GM18909 (cell line): Measurements from ENCODE around the gene F2RL1.
"Not testable (repeated sequence)": the region's sequence is repeated elsewhere in the genome, so short reads cannot be mapped to it uniquely, and the experiment has no call there.

Experiments used
- ATAC-seq: cut with Tn5 transposase; IDR thresholded peaks from one replicate; pipeline ENCODE4 v1.9.1; 2021; ENCODE audit warnings: mild to moderate bottlenecking; ENCODE audit not compliant: unreplicated experiment, poor library complexity

F2RL1 gene

DNA sequence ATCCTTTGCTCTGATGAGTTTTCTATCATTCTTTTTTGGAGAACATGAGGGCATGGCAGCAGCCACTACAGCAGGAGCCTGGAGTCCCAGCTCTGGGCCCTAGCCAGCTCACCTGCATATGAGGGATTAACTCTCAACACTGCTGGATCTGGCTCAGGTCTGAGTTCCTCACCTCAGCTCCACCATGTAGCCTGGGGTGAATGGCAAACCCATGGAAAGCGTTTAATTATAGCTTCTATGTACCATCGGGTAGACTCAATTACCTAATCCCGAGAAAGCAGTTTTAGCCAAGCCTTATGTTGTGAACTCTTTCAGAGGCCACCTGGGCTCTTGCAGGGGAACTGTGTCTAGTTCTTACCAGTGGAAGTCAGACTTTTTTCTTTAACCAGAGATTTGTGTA, 27.1 kb downstream of the F2RL1 start:
- no peak for ATAC-seq

DNA sequence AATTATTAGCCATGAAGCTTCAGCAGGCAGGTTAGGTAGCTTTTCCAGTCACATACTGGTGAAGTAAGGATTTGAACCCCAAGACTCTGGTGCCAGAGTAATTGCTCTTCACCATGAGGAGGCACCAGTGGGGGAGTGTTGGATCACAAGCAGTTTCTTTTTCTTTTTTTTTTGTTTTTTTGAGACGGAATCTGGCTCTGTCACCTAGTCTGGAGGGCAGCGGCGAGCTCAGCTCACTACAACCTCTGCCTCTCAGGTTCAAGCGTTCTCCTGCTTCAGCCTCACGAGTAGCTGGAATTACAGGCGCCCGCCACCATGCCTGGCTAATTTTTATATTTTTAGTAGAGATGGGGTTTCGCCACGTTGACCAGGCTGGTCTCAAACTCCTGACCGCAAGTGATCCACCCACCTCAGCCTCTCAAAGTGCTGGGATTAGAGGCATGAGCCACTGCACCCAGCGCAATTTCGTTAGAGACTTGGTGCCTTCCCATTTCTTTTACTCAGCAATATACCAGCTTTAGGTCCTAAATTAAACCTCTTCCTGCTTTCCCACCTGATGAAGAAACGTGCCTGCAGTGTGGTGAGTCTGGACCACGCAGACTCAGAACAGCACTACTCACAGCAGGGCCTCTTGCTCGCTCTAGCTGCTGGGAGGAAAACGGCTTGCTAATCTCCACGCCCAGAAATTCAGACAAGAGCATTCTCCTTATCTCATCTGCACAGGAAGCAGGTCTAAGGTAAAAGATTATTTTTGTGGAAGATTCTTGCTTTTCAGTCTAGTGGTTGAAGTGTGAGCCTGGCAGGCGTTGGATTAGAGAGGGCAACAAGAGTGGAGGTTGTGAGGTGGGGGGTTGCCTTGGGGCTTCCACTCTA, 30.8 kb downstream of the F2RL1 start, which contains the start of gene S100Z:
TSS of gene S100Z (plus strand) at position 596 of the 873 bp plus-strand sequence. CDS start 25,346 bp downstream, outside the sequence.
- no peak for ATAC-seq

DNA sequence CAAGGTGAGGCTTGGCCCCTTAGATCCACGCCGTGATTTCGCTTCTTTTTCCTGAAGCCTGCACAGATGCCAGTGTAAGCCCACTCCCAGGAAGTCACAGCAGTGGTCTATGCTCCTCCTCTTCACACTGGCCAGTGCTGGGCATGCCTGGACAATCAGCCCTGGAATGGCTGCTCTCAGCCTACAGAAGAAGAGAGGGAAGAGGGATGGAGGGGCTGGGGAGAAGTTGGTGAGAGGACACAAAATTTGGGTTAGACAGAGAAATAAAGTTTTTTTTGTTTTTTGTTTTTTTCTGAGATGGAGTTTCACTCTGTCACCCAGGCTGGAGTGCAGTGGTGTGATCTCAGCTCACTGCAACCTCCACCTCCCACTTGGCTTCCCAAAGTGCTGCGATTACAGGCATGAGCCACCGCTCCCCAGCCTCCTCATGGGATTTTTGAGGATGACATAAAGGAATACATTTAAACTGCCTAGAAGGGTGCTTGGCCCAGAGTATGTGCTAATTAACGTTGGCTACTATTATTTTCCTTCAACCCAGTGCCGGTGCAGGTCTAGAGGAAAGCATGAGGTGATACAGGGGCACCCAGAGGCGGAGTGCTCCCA, 31.8 kb downstream of the F2RL1 start:
- no peak for ATAC-seq

DNA sequence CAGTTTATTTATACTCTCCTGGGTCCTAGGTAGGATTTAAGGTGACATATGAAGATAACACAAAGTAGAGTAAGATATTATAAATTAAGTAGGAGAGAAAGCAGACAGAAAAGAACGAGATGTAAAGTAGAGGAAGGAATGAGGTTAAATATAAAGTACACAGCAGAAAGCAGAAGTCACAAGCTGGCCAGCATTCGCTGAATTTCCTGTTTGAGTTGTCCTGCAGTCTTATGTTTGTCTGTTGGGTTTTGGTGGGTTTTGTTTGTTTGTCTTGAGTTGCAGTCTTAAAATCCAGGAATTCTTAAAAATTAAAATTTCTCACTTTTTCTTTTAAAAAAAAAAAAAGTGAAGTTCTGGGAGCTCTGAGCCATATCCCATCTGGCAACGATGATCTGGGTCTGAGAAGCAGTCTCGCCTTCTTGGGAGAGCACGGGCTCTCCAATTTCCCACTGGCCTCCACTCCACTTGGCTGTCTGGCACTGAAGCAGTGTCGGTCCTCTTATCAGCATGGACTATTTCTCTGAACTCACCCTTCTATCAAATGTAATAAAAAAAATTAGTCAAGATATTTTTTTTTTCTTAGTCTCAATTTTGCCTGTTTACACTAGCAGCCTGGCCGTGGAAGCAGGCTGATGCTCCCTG, 33.0 kb downstream of the F2RL1 start:
- ATAC-seq: no peak

- ATAC-seq: no peak
Measured at GRCh38 chr5:76852772-76853171, 33.9 kb downstream of the F2RL1 start.

- ATAC-seq: not testable (repeated sequence)
Measured at GRCh38 chr5:76853741-76854140, 34.9 kb downstream of the F2RL1 start.

DNA sequence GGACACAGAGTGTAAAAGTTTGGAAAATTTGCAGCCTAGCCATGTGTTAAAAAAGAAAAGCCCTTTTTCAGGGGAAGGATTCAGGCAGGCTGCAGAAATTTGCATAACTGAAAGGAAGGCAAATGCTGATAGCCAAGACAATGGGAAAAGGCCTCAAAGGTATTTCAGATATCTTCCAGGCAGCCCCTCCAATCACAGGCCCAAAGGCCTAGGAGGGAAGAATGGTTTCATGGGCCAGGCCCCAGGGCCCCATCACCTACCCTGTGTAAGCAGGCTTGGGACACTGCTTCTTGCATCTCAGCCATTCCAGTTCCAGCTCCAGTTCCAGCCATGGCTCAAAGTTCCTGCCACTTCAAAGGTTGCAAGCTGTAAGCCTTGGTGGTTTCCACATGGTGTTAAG, 35.8 kb downstream of the F2RL1 start:
- no peak for ATAC-seq

DNA sequence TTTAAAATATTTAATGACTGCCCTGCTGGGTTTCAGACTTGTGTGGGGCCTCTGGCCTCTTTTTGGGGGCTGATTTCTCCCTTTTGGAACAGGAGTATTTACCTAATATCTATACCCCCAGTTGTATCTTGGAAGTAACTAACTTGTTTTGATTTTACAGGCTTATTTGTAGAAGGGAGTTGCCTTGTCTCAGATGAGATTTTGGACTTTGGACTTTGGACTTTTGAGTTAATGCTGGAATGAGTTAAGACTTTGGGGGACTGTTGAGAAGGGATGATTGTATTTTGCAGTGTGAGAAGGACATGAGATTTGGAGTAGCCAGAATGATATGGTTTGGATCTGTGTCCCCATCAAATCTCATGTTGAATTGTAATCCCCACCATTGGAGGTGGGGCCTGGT, 36.7 kb downstream of the F2RL1 start:
- not testable (repeated sequence) for ATAC-seq

DNA sequence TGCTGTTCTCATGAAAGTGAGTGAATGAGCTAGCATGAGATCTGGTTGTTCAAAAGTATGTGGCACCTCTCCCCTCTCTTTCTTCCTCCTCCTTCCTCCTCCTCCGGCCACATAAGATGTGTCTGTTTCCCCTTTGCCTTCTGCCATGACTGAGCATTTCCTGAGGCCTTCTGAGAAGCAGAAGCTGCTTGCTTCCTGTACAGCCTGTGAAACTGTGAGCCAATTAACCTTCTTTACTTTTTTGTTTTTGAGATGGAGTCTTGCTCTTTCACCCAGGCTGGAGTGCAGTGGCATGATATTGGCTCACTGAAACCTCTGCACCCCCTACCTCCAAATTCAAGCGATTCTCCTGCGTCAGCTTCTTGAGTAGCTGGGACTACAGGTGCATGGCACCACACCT, 37.1 kb downstream of the F2RL1 start:
- ATAC-seq: peak; percentile 59

- not testable (repeated sequence) for ATAC-seq
Measured at GRCh38 chr5:76856800-76857199, 38.0 kb downstream of the F2RL1 start.

DNA sequence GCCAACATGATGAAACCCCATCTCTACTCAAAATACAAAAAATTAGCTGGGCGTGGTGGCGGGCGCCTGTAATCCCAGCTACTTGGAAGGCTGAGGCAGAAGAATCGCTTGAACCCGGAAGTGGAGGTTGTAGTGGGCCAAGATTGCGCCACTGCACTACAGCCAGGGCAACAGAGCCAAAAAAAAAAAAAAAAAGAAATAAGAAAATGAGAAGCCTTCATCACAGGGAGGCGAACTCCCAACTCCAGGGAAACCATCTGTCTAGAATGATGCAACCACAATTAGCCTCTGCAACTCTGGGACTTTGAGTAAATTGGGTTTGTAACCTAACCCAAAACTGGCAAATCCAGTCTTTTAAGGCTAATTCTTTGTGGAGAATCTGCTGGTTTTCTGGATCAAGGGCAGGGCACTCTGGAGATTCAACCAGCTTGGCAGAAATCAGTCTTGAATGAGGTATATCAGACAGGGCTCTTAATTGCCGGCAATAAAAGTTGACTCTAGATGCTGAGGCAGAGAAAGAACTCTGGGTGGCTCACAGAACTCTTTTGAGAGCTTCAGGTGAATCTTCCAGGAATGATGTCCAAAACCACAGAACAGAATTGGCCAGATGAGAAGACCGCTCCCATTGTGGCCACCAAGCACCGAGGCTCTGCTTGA, 40.9 kb downstream of the F2RL1 start:
- no peak for ATAC-seq

DNA sequence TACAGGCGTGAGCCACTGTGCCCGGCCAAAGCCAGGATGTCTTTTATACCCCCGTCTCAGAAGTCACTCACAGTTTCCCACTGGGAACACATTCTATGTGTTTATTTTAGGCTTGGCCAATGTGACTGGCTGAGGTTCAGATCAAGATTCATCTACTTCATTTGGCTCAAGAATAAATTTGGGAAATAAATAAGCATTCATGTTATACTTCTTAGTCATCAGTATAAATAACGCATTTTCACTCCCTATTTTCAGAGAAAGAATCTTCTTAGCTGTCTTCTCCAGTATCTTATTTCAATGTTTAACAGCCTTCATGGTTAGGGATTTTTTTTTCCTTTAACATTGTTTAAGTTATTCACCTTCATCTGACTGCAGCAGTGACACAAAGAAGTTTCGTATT, 42.8 kb downstream of the F2RL1 start:
- no peak for ATAC-seq

DNA sequence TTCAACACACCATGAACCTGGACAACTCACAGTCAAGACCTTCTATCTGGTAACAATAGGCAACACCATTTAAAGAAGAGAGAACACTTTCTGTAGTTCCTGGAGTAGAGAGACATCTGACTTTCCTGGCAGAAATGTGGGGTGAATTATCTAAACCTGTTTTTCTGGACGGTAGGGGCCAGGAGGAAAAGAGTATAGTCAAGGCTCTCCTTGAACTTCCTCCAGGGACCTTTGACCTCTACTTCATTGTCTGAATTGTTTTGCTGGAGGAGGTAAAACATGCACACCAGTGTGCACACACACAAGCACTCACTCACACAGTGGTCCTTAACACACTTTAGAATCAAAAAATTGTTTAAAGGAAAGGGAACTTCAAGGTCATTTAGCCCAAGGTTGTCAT, 44.2 kb downstream of the F2RL1 start:
- ATAC-seq: no peak

- no peak for ATAC-seq
Measured at GRCh38 chr5:76866503-76866902, 47.7 kb downstream of the F2RL1 start.

- no peak for ATAC-seq
Measured at GRCh38 chr5:76867038-76867437, 48.2 kb downstream of the F2RL1 start.

GRCh38 chr5:76867827-76868693, 49.2 kb downstream of the F2RL1 start:
- ATAC-seq: no peak

GRCh38 chr5:76870046-76870445, 51.2 kb downstream of the F2RL1 start:
- no peak for ATAC-seq

DNA sequence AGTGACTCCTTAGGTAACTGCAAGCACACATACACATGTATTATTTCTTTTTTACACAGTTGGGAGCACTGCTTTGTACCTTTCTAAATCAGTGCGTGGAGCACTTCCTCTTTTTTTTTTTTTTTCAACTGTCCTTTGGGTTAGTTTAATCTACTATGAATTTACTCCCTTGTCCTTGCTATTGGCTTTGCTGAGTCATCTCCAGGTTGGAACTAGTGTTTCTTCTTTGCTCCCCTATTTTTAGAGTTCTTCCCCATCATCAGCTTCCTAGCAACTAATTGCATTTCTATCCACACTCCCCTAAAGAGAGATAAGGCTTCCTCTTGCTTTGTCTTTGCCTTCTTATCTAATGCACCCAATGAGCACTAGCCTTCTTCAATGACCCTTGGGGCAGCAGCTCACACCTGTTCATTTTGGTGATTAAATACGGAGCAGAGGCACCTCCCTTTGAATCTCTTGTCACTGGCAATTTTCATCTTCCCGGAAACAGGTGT, 55.3 kb downstream of the F2RL1 start:
- ATAC-seq: no peak
